NT2/D1 (cell line): Measurements from ENCODE around the gene DOCK10.

Source experiments
- SUZ12 ChIP-seq: IDR thresholded peaks from 2 replicates; pipeline ENCODE4 v1.6.1; 2011; ENCODE audit not compliant: insufficient read length, insufficient read depth; ENCODE audit errors: extremely low read depth
- YY1 ChIP-seq: IDR thresholded peaks from 2 replicates; pipeline ENCODE4 v1.6.1; 2011; ENCODE audit not compliant: insufficient read length, insufficient read depth
- ZNF274 ChIP-seq: IDR thresholded peaks from 2 replicates; pipeline ENCODE4 v1.6.1; 2011; ENCODE audit warnings: mild to moderate bottlenecking, low read depth, low read length

- TF ChIP-seq YY1 = no peak
- no peak for TF ChIP-seq SUZ12
- TF ChIP-seq ZNF274 = no peak
Measured at GRCh38 chr2:224937887-224938286, 104.4 kb downstream of the DOCK10 start.
